ENCODE results near the gene BMP6. TPM values are rescaled to one million over a fixed set of nuclear protein-coding genes. Genes with fewer than 3 reads are reported as not detected.

The BMP6 gene
- total RNA-seq, 1 donor from 2014 or later: 2.9 TPM

GRCh38 chr6:7781240-7781639 is 55.3 kb downstream of the BMP6 start:
- DNase-seq (ENCODE audit: low spot score): no peak
- intact Hi-C loops (cut with DNase I): no loop called here

GRCh38 chr6:7784248-7784647 is 58.3 kb downstream of the BMP6 start:
- no peak for DNase-seq (ENCODE audit: low spot score)
- intact Hi-C loops (cut with DNase I): no loop called here

- intact Hi-C loops (cut with DNase I): no loop called here
- DNase-seq (ENCODE audit: low spot score): no peak
Observed at GRCh38 chr6:7784706-7785105, 58.8 kb downstream of the BMP6 start.

GRCh38 chr6:7785243-7786035 is 59.5 kb downstream of the BMP6 start:
- intact Hi-C loops (cut with DNase I): no loop called here
- no peak for DNase-seq (ENCODE audit: low spot score)

DNA sequence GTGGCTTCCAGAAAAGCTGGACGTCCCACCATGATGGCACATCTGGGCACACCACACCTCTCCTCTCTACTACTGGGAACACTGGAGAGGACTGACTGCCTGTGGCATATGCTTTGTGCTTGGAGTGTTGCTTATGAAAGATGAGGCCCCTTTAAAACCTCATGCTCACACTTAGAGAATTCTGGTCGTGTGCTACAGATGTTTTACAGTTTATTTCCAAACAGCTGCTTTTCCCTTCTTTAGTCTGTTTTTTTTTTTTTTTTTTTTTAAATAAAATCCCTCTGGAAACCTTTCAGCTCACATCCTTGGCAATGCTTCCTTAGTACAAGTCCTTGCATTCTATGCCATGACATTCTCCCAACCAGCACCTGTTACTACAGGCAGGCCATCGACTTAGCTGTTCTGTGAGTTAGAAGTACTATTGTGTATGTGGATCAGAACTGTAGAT is 60.3 kb downstream of the BMP6 start:
- intact Hi-C loops (cut with DNase I): no loop called here

DNA sequence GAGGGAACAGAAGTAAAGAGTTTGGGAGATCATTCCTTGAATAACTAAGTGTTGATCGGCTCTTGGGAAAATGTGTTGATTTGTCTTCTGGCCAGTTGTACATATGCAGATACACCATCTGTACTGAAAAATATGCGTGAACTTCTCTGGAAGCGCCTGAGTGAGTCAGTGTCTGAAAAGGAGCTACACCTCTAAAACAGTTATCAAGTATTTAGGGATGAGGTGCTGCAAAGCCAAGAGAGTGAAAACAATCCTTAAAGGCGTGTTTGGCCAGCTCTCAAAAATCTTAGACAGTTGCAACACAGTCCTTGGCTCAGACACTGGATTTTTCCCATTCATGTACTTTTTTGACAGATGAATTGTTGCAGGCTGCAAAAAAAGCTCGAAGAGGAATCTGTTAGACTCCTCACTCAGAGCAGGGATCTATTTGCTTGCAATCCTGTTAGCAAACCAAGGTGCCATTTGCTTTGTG is 61.3 kb downstream of the BMP6 start:
- DNase-seq (ENCODE audit: low spot score): no peak
- intact Hi-C loops (cut with DNase I): no loop called here

More for the DNA sequence above, 60.3 kb downstream of the BMP6 start:
- no peak for DNase-seq (ENCODE audit: low spot score)

DNA sequence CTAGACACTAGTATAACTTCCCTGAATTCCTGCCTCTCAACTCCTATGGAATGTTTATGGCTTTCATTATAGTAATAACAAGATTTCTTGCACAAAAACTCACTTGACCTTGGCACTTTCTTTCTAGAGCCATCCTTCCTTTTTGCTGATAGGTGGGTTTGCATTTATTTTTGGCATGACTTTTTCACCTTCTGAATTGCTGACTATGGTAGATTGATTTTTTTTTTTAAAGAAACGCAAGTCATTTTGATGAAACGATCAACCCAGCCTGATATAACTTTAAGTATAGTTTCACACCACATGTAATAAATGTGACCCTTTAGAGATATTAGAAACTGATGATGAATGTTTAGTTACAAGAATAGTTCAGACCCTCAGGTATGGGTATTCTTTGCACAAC is 61.8 kb downstream of the BMP6 start:
- no peak for DNase-seq (ENCODE audit: low spot score)
- intact Hi-C loops (cut with DNase I): no loop called here

DNA sequence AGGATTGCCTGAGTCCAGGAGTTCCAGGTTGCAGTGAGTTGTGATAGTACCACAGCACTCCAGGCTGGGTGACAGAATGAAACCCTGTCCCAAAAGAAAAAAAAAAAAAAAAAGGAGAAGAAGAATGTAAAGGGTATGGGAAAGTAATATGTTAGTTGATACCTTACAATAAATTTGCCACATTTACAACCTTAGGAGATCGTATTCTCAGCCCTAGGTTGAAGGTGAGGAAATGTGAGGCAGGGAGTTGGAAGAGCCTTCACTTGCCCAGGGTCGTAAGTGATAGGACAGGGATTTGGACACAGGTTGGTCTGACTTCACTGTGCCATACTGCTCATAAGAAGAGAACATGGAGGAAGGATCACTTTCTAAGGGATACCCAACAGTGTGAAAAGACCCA is 68.6 kb downstream of the BMP6 start:
- intact Hi-C loops (cut with DNase I): no loop called here
- DNase-seq (ENCODE audit: low spot score): no peak

GRCh38 chr6:7797386-7797785 is 71.5 kb downstream of the BMP6 start:
- intact Hi-C loops (cut with DNase I): no loop called here
- DNase-seq (ENCODE audit: low spot score): no peak

- no peak for DNase-seq (ENCODE audit: low spot score)
- intact Hi-C loops (cut with DNase I): no loop called here
Observed at GRCh38 chr6:7798751-7799150, 72.9 kb downstream of the BMP6 start.

GRCh38 chr6:7802662-7803061 is 76.8 kb downstream of the BMP6 start:
- intact Hi-C loops (cut with DNase I): no loop called here

GRCh38 chr6:7803214-7803613 is 77.3 kb downstream of the BMP6 start:
- no peak for DNase-seq (ENCODE audit: low spot score)
- intact Hi-C loops (cut with DNase I): no loop called here

More at GRCh38 chr6:7802662-7803061, 76.8 kb downstream of the BMP6 start:
- DNase-seq (ENCODE audit: low spot score): no peak

DNA sequence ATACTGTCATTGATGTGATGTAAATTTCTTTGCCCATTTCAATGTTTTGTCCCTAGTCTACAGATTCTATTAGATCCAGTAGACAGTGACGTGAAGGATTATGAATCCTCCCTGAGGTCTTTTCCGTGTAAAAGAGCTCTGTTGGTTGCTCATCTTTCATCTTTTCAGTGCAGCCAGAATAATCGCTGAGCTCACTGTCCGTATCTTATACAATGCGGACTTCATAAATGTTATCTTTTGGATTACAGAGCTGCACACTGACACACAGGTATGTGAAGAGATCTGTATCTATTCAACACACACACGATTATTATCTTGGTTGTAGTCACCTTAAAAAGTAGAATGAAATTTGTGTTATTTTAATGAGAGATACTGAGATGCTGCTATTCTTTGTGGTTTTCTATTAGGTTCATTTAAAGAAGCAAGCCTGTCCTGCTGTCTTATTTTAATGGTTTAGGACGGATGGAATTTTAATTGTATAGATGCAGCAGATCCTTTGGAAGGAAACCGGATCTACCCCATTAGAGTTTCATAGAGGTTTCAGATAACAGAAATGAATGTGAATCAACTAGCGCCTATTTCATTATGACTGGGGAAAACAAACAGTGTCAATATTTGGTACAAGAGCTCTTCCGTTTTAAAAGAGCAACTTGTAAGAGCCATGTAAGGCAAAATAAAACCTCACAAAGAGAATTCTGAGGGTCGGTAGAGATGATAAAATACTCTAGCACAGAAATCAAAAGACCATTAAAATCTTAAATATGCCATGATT is 79.4 kb downstream of the BMP6 start:
- intact Hi-C loops (cut with DNase I): no loop called here
- no peak for DNase-seq (ENCODE audit: low spot score)

DNA sequence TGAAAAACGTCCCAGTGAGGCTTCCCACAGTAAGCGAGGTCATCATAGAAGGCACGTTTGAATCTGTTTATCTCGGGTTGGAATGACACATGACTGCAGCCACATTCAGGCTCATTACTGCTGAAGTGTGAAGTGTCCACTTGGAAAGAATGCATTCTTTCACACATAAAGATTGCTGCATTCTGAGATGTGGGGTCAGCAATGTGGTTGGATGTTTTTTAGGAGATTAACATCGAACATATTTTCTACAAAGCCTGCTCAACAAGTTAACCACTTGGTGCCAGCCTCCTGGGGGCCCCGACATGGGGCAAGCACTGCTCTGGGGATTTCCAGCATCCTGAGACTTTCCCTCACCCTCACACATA is 79.9 kb downstream of the BMP6 start:
- intact Hi-C loops (cut with DNase I): no loop called here
- no peak for DNase-seq (ENCODE audit: low spot score)

- DNase-seq (ENCODE audit: low spot score): no peak
- intact Hi-C loops (cut with DNase I): no loop called here
Observed at GRCh38 chr6:7806711-7807110, 80.8 kb downstream of the BMP6 start.

- intact Hi-C loops (cut with DNase I): no loop called here
- no peak for DNase-seq (ENCODE audit: low spot score)
Observed at GRCh38 chr6:7809346-7809745, 83.4 kb downstream of the BMP6 start.

GRCh38 chr6:7811441-7811840 is 85.5 kb downstream of the BMP6 start:
- intact Hi-C loops (cut with DNase I): no loop called here
- DNase-seq (ENCODE audit: low spot score): no peak

DNA sequence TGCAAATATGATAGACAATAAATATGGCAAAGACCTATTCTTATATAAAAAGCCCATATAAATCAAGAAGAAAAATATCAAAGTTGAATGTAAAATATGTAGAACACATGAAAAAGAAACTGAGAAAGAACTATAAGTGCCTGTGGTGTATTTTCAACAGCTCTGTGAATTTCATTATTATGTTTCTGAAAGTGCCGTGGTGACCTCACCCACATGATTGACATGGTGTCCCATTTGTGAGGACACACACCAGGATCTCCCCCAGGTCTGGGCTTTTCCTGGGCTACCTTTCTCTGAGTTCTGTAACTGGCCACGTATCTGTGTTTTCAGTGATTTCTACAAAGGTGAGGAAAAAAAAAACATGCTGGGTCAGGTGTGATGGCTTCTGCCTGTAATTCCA is 86.7 kb downstream of the BMP6 start:
- intact Hi-C loops (cut with DNase I): no loop called here
- DNase-seq (ENCODE audit: low spot score): no peak

- intact Hi-C loops (cut with DNase I): no loop called here
- no peak for DNase-seq (ENCODE audit: low spot score)
Observed at GRCh38 chr6:7813193-7813592, 87.3 kb downstream of the BMP6 start.

- intact Hi-C loops (cut with DNase I): no loop called here
- no peak for DNase-seq (ENCODE audit: low spot score)
Observed at GRCh38 chr6:7813704-7814103, 87.8 kb downstream of the BMP6 start.

GRCh38 chr6:7815716-7816115 is 89.8 kb downstream of the BMP6 start:
- DNase-seq (ENCODE audit: low spot score): no peak
- intact Hi-C loops (cut with DNase I): no loop called here
